Embryonic facial prominence (tissue), 1 donor: ENCODE measurements around the gene ULBP3.

Experiments used
- DNase-seq: peaks from one replicate; pipeline ENCODE4 v3.0.0-alpha.2; 2016; ENCODE audit errors: extremely low spot score

The ULBP3 gene

GRCh38 chr6:150068720-150069648 lies at the start of gene ULBP3:
Gene ULBP3, minus strand, starts transcription at chr6:150069121. Its CDS starts 55 bp downstream, at chr6:150069066.
- peak; percentile 23 for DNase-seq

- DNase-seq = no peak
Observed at GRCh38 chr6:150118627-150119026, 49.7 kb upstream of the ULBP3 start.

- no peak for DNase-seq
Observed at GRCh38 chr6:150118203-150118602, 49.3 kb upstream of the ULBP3 start.

- no peak for DNase-seq
Observed at GRCh38 chr6:150116200-150116800, 47.4 kb upstream of the ULBP3 start.

- no peak for DNase-seq
Observed at GRCh38 chr6:150115769-150116168, 46.8 kb upstream of the ULBP3 start.

GRCh38 chr6:150112233-150112632 lies 43.3 kb upstream of the ULBP3 start:
- no peak for DNase-seq

GRCh38 chr6:150102750-150103270 lies 33.9 kb upstream of the ULBP3 start:
- no peak for DNase-seq

- no peak for DNase-seq
Observed at GRCh38 chr6:150100745-150101144, 31.8 kb upstream of the ULBP3 start.

- no peak for DNase-seq
Observed at GRCh38 chr6:150099953-150100352, 31.0 kb upstream of the ULBP3 start.

GRCh38 chr6:150099546-150099945 lies 30.6 kb upstream of the ULBP3 start:
- DNase-seq = no peak

GRCh38 chr6:150098155-150098554 lies 29.2 kb upstream of the ULBP3 start:
- no peak for DNase-seq

- DNase-seq = no peak
Observed at GRCh38 chr6:150093397-150093796, 24.5 kb upstream of the ULBP3 start.

GRCh38 chr6:150091476-150091875 lies 22.6 kb upstream of the ULBP3 start:
- DNase-seq = no peak

GRCh38 chr6:150090328-150090727 lies 21.4 kb upstream of the ULBP3 start:
- no peak for DNase-seq

GRCh38 chr6:150088481-150089154 lies 19.7 kb upstream of the ULBP3 start:
- no peak for DNase-seq

- DNase-seq = no peak
Observed at GRCh38 chr6:150087336-150087735, 18.4 kb upstream of the ULBP3 start.

GRCh38 chr6:150086026-150086425 lies 17.1 kb upstream of the ULBP3 start:
- DNase-seq = no peak

GRCh38 chr6:150084426-150084825 lies 15.5 kb upstream of the ULBP3 start:
- no peak for DNase-seq

GRCh38 chr6:150083839-150084238 lies 14.9 kb upstream of the ULBP3 start:
- no peak for DNase-seq

GRCh38 chr6:150081702-150082101 lies 12.8 kb upstream of the ULBP3 start:
- DNase-seq = no peak

- DNase-seq = no peak
Observed at GRCh38 chr6:150079604-150080003, 10.7 kb upstream of the ULBP3 start.

- no peak for DNase-seq
Observed at GRCh38 chr6:150078788-150079187, 9.9 kb upstream of the ULBP3 start.
